Measurements from ENCODE around the gene TRIM62.
"Not testable (repeated sequence)": the region's sequence is repeated elsewhere in the genome, so short reads cannot be mapped to it uniquely, and the experiment has no call there.

Gene TRIM62

DNA sequence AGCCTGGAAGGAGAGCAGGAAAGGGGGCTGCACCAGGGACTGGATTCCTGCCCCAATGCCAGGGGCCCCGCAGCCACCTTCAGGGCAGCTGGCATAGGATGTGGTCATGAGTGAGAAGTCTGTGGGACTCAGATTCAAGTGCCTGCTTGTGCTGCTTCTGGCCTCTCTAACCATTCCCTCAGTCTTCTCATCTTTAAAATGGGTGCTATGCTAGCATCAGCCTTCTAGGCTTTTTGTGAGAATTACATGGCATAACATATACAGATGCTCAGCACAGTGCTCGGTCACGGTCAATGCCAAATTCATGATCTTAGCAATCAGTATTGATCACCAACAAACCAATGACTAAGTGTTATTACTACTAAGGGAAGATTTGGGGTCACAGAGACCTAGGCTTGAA, 23.5 kb downstream of the TRIM62 start:
- no peak for DNase-seq

DNA sequence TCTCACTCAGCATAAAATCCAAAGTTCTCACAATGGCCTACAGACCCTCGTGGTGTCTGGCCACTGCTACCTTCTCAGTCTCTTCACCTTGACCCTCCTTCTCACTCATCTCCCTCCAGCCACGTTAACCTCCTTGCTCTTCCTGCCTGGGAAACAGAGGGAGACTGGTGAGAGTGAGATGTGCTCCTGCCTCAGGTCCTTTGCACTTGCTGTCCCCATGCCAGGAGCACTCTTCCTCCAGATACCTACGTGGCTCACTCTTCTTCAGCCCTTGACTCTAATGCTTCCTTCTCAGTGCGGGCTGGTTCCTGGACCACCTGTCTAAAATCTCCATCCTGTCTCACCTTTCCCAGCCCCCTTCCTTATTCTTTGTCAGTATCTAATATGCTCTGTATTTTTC, 24.7 kb downstream of the TRIM62 start:
- no peak for DNase-seq

DNA sequence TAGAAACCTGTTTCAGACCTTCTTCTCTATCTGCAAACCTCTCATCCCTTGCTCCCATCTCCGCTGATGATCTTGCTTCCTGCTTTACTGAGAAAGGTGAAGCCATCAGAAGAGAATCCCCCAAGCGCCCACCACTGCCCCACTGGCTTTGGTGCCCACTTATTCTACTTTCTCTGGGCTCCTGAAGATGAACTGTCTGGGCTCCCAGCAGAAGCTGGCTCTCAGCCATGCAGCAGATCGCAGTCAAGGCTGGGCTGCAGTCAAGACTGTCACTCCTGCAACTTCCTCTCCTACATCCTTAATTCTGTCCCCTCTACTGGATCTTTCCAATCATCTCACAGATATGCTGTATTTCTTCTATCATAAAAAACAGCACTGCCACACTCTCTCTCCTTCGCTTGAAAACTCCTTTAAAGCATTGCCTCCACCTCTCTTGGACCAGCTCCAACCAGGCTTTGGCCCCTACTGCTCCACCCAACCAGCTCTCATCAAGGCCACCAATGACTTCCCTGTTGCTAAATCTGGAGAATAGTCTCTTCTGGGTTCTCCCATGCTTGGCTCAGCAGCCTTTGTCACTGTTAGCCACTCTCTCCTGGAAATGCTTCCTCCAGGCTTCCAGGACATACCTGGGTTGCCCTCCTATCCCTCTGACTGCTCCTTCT, 25.8 kb downstream of the TRIM62 start:
- no peak for DNase-seq

DNA sequence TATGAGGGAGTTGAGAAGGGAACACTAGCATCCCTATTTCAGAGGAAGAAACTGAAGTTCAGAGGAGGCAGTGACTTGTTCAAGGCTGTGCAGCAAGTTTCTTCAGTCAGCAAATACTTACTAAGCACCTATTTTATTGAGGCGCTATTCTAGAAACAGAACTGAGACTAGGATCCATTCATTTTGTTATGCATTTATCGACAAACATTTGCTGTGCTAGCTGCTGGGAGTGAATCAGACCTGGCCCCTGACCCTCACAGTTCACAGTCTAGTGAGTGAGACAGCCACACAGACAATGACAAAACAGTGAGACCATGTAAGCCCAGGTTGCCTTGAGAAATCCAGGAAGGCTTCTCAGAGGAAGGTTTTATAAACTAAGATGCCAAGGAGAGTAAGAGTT, 28.2 kb downstream of the TRIM62 start:
- DNase-seq: no peak

DNA sequence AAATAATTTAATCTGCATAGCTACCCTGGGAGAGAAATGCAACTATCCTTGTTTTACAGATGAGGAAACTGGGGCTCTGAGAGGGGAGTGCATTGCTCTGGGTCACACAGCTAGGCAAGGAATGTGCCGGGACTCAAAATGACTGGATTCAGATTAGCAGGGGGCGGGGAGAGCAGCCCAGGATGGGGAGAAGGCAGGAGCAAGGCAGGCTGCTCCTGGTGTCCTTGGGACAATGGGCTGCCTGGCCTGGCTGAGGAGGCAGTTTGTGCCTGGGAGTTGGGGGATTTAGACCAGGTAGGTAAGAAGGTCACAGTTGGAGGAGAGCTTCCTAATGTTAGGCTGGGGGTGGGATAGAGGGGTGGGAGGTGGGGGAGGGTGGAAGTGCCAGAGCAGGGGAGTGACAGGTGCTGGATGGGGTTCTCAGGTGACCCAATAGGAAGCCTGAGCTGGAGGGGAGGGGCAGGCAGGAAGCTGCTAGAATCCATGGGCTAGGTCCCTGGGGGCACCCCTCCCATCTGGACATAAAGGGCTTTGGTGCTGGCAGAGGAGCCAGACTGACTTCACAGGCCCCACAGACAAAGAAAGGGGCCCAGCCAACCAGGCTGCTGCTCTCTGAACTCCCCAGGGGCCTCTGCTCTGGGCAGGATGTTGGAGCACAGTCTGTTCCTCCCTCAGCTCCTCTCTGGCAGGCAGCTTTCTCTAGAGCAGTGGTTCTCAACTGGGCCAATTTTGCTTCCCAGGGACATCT, 29.0 kb downstream of the TRIM62 start:
- DNase-seq: no peak

DNA sequence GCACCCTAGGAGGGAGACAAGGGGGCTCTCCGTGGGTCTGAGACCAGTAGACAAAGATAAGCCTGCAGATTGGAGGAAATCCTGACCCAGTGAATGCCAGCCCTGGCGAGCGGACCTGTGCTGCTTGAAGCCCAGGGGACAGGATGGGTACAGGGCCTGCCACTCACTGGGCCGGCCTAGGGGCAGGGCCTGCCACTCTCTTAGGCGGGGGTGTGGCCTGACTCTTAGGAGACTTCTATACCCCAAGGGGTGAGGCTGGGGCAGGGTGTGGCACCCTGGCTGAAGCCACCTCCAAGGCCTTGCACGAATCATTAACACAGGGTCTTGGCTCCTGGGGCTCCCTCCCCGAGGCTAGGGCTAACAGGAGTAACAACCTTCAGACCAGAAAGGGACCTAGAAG, 30.7 kb downstream of the TRIM62 start:
- no peak for DNase-seq

DNA sequence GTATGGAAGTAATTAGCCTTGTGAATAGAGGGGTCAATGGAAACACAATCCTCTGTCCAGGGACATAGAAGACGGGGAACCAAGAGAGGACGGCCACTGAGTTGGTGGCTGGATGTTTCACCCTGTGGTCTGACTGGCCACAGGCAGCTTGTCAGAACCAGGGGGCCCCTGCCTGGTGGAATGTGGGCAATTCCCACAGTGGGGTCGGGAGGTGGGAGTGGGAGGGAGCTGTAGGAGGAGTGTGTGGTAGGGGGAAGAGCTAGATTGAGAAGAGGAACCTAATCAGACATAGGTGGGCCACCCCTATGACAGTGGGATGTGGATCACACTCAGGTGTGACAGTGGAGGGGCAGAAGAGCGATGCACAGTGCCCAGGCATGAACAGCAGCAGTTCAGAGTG, 31.3 kb downstream of the TRIM62 start:
- DNase-seq: no peak

DNA sequence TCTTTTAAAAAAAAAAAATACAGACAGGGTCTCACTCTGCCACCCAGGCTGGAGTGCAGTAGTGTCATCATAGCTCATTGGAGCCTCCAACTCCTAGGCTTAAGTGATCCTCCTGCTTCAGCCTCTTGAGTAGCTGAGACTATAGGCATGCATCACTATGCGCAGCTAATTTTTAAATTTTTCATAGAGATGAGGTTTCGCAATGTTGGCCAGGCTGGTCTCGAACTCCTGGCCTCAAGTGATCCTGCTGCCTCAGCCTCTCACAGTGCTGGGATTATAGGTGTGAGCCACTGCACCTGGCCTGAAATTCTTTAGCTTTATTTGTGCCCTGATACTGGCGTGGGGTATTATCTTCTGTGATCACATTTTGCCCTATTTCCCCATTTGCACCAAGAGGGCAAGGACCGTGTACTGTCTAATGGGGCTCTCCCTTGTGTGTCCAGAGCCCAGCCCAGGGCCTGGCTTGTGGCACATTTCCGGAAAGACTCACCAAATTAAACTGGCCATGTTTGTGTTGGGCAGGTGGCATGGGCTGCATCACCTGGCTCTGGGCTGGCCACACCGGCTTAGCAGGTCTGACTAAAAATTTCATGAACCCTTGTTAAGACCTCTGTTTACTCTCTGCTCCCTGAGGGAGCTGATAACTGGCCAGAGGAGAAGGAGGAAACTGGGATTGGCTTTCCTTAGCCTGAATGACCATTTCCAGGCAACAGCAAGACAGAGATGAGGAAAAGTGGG, 32.2 kb downstream of the TRIM62 start:
- no peak for DNase-seq

DNA sequence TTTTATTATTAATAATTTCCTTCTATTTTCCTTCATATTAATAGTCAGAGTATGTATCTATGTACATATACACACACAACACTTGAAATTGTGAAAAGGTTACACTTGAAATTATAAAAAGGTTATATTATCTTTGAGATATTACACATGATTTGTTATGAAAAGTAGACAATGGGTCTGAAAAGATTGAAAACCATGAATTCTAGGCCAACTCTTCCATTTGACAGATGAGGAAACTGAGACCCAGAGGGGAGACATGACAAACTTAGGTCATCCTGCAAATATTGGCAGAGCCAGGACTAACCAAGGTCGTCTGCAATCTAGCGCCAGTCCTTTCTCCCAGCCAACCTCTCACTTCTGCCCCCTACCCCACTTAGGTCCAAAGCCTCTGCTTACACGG, 33.2 kb downstream of the TRIM62 start:
- no peak for DNase-seq

DNA sequence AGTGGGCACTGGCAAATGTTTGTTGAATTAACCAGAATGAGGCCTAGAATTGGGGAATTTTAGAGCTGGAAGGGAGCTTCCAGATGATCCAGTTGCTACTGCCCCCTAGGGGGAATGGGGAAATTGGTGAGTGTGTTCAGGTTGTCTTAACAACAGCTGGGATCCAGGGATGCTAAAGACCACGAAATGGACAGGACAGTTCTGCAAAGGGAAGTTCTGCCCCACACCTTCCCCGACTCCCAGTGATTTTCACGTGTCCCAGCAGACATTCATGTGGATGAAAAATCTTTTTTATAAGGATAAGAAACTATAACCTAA, 33.9 kb downstream of the TRIM62 start:
- no peak for DNase-seq

DNA sequence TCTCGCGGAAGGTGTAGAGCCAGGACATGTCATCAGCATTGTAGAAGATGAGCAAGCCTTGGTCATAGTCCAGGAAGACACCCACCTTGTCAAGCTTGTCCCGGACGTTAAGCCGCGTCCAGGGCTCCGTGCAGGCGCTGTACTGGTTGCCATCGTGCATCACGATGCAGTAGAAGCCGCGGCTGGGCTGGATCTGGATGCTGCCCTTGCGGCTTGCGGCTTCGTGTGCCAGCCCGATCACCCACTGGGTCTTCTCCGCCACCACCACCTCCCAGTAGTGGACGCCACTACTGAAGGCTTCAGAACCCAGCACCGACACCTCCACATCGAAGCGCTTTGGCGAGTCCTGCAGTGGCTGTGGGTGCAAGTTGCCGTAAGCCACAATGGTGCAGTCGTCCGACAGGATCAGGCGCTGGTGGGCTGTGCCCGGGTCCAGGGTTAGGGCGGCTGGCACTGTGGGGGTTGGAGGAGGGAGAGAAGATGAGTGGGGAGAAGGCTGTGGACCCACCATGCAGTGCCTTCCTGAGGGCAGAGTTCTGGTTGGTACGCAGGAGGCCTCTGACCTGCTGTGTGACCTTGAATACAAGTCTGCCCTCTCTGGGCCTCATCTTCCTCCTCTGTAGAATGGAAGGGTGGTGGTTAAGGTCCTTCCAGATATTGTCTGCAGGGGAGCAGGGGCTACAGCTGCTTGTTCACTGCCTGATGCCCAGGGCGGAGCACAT, 34.4 kb downstream of the TRIM62 start:
- DNase-seq: no peak

DNA sequence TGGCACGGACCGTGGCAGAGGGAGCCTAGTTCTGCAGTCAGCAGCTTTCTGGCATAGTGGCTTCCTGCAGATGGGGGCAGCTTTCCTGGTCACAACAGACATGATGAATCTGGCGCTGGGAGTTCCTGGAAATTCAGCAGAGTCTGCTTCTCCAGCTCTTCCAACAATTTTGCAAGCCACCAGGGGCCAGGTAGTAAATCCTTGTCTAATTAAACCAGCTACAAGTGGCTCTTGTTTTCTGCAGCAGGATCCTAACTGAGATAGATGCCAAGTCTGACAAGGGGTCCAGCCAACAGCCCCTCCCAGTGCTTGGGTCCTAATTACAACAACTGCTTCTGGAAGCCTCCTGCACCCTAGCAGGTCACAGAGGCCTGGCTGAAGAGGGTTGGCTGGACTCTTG, 35.8 kb downstream of the TRIM62 start:
- no peak for DNase-seq

DNA sequence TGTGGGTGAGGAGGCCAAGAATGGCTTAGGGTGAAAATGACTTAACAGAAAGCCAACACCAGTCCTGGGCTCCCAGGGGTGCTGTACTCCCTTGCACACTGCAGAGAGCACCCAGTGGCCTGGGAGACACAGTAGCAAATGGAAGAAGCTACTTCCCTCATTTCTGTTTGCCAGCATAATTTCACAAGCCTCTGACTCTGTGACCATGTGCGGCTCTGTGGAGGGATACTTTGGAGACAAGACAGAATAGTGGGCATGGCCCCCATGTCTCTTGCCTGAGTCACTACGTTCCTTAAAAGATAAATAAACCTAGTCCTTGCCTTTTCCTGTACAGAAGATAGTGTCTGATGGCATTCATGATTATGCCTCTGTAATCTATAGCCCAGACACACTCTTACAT, 38.1 kb downstream of the TRIM62 start:
- DNase-seq: no peak

DNA sequence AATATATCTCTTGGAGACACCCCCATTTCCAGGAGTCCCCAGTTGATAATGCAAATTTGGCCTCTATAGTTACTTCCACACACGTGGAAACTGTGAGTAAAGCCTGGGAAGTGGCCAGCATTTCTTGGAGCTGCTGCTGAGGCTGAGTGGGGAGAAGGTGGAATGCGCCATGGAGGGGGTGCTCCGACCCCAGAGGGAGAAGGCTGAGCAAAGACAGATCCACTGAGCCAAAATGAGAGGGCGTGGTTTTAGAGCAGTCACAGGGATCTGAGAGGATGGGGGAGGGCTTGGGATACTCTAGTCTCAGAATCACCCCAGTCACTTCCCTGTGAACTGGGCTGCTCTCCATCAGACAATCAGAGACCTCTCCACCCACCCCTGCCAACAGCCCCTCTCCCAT, 38.7 kb downstream of the TRIM62 start:
- no peak for DNase-seq

DNA sequence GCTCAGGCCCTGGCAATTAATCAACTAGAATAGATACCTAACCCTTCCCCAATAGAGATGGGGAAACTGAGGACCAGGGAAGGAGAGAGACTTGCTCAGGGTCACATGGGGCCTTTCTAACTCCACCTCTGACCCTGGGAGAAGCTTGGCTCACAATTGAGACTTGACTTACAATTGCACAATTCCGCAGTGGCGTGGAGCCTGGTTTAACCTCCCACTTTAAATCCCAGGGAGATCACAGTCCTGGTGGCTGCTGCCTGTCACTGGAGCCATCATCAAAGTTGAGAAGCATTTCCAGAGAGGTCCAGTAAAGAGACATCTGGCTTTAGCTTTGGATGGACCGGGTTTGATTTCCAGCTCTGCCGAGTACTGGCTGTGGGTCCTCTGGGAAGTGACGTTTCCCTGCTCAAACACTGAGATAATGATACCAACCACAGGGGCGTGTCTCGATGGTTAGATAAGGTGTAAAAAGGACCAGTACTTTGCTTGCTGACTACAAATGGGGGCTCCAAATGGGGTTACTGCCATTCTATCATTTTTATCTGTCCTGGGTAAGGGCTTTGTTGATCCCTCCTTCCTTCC, 39.3 kb downstream of the TRIM62 start:
- DNase-seq: no peak

DNA sequence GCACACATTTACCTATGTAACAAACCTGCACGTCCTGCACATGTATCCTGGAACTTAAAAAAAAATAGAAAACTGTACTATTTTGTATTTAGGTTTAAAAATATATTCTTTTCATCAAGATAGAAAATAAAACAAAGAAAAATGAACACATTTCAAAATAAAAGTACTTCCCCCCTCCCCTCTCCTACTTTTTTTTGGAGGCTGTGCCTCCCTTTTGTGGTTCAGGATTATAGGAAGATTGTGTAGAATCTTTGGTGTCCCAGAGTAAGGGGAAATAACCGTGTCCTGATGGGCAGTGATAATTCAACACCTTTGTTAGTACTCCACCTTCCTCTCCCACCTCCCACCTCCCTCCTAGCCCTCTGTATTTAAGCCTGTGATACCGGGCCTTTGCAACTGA, 40.1 kb downstream of the TRIM62 start:
- no peak for DNase-seq

DNA sequence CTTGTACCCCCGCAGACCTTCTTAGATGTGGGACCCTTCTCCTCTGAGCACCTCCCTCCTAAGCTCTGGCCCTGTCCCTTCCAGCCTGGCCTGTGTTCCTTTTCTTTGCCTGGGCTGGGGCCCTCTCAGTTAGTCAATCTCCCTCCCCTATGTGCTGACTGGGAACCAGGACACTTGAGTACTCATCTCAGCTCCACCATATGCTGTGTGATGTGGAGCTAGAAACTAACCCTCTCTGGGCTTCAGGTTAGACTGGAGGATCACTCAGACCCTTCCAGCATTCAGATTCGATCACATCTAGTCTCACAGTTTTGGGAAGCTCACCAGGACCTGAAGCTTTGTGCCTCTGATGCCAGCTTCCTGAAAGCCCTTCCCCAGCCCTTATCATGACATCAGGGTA, 40.6 kb downstream of the TRIM62 start:
- DNase-seq: no peak

DNA sequence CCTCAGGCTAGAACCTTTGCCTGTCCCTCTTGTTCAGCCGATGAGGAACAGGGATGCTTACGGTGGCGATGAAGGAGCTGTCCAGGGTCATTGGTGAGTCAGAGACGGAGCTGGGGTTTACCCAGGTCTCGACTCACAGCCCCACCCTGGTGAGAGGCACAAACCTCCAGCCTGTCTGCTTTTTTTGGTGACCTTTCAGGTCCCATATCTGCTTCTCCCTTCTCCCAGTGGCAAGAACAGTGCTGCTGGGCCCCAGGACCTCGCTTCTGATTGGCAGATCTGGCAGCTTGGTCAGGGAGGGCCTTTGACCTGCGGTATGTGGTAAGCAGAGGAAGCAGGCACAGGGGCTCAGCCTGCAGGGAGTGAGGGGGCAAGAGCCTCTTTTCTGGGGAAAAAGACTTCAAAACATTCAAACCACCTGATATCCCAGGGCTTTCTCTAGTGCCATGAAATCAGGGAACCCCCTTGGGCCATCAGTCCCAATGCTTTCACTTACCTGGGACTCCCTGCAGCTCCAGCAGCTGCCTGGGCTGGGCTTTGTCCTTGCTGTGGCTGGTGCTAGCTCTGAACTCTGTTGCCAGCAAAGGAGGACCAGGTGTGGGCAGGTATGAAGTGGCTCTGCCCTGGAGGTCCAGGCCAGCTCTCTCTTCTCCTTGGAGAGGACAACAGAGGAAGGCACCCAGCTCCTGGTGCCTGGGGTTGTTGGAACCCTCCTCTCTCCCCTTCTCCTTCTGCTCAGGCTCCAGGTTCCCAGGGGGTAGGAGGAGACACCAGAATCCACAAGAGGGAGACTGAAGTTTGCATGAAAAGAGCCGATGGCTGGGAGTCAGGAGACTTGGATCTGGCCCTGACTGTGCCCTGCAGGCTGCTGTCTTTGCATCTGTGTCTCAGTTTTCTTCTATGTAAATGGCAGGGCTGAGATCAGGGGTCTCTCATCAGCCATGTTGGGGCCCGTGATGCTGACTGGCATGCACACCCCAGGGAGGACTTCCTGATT, 41.4 kb downstream of the TRIM62 start:
- DNase-seq: no peak

DNA sequence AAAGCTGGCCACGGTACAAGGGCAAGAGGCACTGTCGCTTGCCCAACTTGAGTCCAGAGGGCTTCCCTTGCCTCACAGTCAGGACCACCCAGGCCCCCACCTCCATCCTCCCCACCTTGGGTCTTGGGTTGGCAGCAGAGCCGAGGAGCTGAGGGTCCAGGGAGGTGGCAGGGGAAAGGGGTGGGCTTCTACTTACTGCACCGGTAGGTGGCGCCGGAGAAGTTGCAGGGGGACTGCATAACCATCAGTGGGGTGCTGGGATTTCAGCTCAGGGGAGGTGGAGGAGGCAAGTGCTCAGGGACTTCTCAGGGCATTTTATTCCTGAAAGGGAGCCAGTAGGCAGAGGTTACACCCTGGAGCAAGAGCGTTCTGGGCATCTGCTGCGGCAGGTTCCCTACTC, 44.0 kb downstream of the TRIM62 start:
- no peak for DNase-seq

DNA sequence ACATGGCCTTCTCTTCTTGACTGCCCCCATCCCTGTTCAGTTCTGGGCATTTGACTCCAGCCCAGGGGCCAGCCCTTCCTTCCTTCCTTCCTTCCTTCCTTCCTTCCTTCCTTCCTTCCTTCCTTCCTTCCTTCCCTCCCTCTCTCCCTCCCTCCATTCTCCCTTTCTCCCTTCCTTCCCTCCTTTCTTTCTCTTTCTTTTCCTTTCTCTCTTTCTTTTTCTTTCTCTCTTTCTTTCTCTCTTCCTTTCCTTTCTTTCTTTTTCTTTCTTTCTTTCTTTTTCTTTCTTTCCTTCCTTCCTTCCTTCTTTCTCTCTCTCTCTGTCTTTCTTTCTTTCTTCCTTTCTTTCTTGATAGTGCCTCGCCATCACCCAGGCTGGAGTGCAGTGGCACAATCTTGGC, 45.8 kb downstream of the TRIM62 start:
- not testable (repeated sequence) for DNase-seq

DNA sequence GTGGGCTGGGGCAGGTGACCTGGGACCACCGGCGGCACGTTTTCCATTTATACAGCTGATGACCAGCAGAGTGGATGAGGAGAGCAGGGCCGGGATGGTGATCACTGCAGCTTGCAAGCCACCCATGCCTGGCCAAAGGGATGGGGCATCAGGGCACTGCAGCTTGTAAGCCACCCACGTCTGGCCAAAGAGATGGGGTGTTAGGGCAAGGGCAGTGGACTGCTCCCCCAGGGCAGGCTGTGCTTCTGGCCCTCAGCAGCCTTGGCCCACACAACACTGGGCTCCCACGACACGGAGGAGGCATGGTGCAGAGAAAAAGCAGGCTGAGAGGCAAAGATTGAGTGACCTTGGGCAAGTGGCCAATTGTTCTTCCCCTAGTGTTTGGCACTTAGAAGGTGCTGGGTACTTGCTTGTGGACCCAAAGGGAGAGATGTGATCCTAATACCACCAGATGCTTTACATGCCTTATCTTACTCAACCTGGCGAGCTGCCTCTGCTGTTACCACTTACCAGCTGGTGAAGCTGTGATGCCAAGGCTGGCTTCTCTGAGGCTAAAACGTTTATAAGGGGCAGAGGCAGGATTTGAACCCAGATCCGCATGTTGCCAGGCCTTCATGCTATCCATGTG, 48.3 kb downstream of the TRIM62 start:
- no peak for DNase-seq

DNA sequence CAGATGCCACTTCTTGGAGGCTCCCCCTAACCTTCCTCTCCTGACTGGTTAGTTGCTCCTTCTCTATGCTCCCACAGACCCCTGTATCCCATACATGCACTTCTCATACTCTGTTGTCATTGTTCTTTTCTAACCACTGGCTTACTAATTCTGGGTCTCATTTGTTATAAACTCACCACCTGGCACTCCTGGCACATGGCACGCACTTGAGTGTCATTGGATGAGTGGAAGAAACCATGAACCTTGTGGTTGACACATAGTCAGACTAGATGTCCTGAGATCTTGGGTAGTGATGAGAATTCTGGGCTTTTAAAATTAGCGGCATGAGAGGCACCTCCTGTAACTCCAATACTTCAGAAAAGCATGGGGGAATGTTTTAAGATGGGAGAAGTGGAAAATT, 49.3 kb downstream of the TRIM62 start:
- no peak for DNase-seq
